ENCODE data around the gene NUP160.
"Not testable (repeated sequence)": the region's sequence is repeated elsewhere in the genome, so short reads cannot be mapped to it uniquely, and the experiment has no call there.

NUP160 gene

DNA sequence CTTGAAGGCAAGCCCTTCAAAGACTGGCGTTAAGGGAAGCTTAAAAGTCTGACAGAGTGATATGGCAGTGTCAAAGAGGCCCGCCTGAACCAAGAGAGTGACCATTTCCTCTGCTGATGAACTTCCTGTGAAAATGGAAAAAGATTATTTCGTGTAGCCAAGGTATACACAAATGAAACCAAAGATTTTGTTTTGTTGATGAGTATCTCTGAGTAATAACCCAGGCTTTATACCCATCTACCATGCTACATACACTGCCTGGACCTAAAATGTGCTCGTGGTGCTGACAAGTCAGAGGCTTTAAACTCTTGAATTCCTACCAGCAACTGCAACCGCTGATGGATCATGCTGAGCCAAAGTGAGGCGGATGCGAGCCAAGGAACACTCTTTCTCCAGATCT, 60.0 kb downstream of the NUP160 start:
- no peak for DNase-seq

DNA sequence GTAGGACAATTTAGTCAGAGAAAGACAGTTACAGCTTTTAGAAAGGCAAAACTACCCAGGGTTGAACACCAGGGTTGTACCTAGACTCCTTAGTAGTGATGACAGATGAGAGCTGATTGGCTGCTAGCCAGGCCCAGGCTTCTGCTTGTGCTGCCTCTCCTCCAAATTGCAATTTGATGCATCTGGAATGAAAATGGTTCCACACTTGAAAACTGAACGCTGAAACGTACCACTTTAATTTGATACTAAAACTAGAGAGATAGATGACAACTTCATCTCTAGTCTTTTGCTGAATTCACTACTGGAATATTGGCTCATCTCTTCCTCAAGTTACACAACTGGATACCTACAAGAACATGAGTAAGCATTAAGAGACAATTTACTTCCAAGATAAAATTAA, 61.8 kb downstream of the NUP160 start:
- no peak for DNase-seq

DNA sequence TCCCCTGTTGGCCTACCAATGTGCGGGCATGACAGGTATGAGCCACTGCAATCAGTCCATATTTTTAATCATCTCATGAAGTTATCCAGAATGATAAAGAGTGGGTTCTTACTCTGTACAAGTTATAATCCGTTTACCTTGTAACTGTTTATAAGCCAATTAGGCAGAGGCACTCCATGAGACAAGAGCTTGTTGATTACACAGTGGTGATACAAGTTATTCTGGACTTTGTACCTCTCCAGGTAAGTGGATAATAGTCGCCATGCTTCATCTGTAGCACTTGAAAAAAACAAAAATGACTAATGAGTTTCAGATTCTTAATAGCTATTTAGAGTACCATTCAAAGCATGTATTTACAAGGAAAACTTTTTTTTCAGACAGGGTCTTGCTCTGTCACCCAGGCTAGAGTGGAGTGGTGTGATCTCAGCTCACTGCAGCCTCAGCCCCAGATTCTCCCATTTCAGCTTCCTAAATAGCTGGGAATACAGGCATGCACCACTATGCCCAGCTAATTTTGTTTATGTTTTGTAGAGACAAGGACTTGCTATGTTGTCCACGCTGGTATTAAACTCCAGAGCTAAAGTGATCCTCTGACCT, 63.3 kb downstream of the NUP160 start:
- no peak for DNase-seq

DNA sequence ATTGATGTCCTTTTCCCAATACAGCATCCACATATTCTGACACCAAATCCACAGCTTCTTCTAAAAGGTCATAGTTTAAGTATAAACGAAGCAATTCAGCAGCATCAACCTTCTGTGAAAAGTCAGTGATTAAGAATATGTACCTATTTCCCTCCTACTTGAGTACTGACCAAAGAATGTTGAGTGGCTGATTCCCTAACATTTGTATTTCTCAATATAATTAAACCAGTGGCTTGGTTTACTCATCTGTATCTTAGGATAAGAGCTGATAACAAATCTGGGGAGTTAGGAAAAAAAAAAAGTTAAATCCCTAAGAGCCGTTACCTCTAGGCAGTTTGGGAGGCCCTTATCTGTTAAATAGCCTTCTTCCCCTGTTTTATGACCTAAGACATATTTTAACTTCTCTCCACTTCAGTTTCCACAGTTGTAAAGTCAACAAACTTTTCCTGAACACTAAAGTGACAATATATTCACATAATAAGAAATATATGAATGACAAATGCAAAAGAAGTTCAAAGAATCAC, 65.0 kb downstream of the NUP160 start:
- DNase-seq = no peak

DNA sequence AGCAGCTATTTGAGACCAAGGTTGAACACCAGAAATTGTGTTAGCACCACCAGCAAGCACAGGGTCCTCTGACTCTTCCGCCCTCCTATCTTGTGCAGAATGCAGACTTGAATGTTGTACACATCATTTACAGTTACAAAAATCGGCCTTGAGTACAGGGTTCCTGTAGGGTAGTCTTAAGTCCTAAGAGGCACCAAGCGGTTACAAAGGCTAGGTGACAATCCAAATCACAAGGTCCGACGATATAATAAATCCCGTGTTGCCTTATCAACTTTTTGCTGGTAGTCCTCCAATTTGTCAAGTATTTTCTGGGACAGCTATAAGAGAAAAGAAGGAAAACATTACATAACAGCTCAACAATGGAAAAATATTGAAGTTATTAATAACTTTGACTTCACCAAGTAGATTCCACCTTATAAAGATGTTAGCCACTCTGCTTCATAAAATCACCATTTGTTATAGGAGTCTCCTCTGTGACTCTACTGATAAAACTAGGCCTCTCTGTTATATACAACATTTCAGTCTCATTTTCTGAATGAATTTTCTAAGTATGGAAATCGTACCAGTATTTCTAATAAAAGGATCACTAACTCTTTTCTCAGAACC, 69.2 kb downstream of the NUP160 start:
- DNase-seq = no peak

DNA sequence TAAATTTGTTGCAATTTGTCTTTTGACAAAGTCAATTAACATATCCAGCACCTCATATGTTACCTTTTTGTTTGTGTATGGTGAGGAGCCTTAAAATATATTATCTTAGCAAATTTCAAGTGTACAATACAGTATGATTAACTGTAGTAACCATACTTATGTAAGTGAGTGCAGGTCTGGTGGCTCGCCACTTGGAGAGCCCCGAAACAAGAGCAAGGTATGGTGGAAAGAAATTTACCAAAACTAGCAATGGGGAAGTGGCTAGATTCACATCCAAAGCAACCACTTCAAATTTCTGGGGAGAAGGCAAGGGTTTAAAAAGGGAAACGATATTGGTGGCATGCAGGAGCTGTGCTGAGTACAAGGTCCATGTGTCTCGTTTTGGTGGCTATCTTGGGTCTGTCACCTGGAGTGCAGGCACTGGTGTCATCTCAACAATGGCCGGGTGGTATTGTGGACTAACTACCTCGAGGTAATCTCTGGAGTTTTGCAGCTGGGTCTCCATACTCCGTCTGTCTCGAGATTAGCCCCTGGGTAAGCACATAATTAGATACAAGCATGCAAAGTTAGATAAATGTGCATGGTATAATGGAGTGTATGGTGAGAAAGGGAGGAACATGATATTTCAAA, 72.8 kb downstream of the NUP160 start:
- no peak for DNase-seq

DNA sequence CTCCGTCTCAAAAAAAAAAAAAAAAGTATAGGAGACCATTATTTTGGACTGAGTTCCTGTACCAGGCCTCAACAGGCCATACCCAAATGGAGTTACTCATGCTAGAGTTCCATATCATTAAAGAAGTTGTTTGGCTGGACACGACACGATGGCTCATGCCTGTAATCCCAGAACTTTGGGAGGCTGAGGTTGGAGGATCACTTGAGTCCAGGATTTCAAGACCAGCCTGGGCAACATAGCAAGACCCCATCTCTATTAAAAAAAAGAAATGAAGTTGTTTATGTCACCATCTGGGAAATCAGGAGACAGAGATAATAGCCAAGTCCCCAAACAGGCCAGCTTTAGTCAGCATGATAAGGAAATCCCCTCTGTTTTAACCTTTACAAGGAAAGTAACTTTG, 74.3 kb downstream of the NUP160 start:
- no peak for DNase-seq

DNA sequence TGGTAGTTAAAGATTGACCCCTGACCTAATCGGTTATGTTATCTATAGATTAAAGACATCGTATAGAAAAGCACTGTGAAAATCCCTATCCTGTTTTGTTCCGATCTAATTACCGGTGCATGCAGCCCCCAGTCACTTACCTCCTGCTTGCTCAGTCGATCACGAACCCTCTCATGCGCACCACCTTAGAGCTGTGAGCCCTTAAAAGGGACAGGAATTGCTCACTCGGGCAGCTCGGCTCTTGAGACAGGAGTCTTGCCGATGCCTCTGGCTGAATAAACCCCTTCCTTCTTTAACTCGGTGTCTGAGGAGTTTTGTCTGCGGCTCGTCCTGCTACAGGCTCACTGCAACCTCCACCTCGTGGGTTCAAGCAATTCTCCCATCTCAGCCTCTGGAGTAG, 78.6 kb downstream of the NUP160 start:
- not testable (repeated sequence) for DNase-seq

DNA sequence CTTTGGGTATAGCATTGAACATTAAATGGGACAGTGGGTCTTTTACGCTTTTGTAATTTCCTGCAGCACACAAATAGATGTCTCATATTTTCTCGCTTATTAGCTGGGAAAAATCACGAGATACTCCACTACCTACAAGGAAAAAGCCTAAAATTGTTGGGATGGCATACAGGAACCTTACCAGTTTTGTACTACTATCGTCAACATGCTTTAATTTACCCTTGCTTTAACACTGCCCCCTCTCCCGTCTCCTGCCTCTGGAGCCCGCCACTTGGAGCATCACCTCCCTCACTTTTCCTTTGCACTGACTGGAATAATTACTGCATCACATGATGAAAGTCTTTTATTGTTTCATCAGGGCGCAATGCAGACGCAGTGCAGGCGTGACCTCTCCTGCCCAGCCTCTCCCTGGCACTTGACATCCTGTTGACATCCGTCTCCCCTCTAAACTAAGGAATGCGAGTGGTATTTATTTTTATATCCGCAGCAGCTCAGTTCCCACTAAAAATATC, 80.0 kb downstream of the NUP160 start:
- DNase-seq = peak; percentile 28

DNA sequence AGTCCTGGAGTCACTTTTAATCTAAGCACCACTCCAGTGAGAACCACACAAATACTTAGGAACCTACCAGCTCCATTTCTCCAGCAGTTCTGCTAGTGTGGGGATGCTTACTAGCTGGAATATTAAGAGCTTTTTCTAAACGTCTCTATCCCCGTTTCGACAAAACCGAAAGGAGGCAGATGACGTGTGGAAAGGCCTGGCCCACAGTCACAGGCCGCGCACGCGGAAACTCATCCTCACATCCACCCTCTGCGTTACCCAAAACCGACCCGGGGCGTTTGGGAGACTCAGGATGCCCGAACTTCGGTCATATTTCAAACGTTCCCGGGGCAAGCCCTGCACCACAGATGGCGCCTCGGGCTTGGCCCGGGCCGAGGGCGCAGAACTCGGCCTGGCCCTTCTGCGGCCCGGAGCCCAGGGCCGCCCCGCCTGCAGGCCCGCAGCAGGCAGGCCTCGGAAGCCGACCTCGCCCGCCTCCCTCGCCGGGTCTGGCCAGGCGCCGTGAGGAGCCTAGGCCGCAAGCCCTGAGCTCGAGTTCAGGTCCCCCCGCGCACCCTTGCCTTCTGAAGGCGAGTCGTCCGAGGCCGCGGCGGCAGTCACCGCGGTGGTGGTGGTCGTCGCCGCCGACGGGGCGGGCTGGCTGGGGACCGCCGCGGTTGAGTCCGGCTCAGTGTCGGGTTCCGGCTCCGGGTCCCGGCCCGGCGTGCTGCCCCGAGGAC, 81.5 kb downstream of the NUP160 start:
- DNase-seq = peak; percentile 82

DNA sequence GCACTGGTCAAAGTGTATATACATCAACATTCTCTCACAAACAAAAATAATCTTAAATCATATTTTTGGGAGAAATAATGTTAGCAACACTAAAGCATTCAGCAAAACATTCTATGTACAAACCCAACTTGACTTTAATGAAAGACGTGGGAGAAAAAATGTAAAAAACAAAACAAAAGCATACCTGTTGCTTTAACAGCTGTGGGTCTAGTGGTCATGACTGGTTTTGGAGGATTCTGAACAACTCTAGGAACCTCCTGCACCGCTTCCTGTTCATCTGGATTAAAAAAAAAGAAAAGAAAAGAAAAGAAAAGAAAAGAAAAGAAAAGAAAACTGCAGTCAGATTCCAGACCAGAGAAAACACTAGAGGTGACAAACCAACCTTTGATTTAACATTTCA, 83.1 kb downstream of the NUP160 start:
- DNase-seq = no peak

DNA sequence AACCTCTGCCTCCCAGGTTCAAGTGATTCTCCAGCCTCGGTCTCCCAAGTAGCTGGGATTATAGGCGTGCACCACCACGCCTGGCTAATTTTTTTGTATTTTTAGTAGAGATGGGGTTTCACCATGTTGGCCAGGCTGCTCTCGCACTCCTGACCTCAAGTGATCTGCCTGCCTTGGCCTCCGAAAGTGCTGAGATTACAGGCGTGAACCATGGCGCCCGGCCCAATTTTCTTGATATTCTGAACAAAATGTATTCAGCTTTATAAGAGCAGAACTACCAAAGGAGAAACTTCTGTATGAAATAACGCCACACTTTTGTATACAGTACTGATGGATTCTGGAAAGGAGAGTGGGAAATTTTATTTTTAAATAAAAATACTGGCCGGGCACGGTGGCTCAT, 88.9 kb downstream of the NUP160 start:
- DNase-seq = not testable (repeated sequence)

DNA sequence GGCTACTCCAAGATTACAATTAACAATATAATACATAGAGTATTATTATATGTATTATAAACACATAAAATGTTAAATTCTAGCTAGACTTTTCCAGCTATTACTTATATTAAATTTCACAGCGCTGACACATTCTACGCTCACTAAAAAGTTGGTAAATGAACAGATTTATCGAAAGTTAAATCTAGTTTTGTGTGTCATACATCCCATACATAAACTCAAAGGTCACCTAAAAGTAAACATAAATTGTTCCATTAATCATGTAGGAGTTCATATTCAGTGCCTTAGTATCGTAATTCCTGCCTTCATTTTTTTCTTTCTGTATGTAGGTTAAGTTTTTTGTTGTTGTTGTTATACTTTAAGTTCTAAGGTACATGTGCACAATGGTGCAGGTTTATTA, 91.9 kb downstream of the NUP160 start:
- DNase-seq = no peak

DNA sequence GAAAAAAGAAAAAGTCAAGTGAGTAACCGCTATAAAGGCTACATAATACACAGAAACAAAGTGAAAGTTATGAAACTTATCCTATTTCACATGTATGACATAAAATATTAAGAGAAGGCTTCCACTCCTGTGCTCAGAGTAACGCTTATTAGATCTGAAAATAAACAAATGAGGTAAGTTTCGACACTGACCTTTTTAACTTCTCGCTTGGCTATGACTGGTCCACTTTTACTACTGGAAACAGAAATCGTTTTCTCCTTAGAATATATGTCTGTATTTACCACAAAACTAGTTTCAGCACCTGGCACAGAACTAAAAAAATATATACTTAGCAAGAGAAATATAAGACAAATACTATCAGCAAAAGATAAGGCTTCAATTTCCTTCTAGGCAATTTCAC, 97.4 kb downstream of the NUP160 start:
- no peak for DNase-seq

DNA sequence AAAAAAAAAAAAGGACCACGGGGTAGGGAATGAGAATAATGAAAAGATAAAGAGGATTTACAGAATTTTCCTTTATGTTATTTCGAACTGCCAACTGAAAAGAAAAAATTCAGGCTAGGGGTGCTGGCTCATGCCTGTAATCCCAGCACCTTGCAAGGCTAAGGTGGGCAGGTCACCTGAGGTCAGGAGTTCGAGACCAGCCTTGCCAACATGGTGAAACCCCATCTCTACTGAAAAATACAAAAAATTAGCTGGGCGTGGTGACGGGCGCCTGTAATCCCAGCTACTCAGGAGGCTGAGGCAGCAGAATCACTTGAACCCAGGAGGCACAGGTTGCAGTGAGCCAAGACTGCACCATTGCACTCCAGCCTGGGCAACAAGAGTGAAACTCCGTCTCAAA, 105.7 kb downstream of the NUP160 start:
- DNase-seq = not testable (repeated sequence)

DNA sequence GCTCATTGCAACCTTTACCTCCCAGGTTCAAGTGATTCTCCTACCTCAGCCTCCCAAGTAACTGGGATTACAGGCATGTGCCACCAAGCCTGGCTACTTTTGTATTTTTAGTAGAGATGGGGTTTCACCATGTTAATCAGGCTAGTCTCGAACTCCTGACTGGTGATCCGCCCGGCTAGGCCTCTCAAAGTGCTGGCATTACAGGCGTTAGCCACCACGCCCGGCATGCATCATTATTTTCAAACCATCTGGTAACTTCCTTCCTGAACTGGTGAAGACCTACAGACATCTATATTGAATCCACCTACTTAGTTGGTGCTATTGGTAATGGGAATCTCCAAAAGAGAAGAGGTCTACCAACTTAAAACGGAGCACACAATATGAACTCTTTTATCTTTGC, 110.3 kb downstream of the NUP160 start:
- DNase-seq = not testable (repeated sequence)

DNA sequence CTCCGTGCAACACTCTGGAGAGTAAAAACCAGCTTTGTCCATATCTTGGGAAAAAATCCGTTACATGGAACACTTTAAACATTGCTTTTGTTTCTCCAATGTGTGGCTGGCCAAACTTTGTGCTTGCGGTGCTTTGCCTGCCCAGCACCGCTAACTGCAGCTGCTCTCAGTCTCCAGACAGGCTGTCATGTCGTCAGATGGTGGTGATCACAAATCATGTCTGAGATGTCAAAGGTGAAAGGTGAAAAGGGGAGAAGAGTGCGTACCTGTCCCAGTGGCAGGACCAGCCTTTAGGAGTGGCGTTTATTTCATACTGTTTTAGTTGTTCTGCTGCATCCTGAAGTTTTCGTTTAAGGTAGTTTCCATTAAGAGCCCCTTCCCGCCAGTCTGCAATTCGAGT, 115.9 kb downstream of the NUP160 start:
- DNase-seq = no peak

DNA sequence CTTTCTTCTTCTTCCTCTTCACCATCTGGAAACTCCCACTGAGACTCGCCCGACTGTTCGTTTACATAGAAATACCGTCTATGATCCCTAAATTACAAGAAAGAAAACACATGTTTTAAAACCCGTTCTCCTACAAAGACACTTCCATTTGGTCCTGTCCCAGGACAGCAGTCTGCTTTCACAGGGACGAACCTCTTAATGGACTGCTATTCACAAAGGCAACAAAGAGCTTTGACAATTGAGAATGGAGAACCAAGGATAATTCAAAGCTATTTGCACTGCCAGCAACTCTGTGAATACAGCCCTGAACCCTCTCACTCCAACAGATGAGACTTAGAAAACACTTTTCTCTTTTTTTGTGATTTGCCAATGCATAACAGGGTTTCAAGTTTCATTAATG, 116.7 kb downstream of the NUP160 start:
- DNase-seq = no peak

All from activated naive CD4-positive, alpha-beta T cell treated with anti-CD3 and anti-CD28 coated beads, Interleukin-2, amount 50 U/mL, for 16 hours (primary cell).